DOHH2 (cell line): ENCODE measurements around the gene P4HB.

Experiments used
- EZH2phosphoT487 ChIP-seq: fragments of 200-600 bp; sonication (generic); IDR thresholded peaks from 2 replicates; pipeline ENCODE4 v1.6.1; 2017; ENCODE audit warnings: borderline replicate concordance, mild to moderate bottlenecking, antibody characterized with exemption, low read length, moderate library complexity, mixed read lengths
- TF ChIP-seq, protein P1 (sequence below): fragments of 200-600 bp; sonication (generic); IDR thresholded peaks from one replicate; pipeline ENCODE4 v1.5.1; 2014; ENCODE audit warnings: antibody characterized with exemption, mild to moderate bottlenecking, low read depth, low read length; ENCODE audit not compliant: poor library complexity, severe bottlenecking

DNA sequence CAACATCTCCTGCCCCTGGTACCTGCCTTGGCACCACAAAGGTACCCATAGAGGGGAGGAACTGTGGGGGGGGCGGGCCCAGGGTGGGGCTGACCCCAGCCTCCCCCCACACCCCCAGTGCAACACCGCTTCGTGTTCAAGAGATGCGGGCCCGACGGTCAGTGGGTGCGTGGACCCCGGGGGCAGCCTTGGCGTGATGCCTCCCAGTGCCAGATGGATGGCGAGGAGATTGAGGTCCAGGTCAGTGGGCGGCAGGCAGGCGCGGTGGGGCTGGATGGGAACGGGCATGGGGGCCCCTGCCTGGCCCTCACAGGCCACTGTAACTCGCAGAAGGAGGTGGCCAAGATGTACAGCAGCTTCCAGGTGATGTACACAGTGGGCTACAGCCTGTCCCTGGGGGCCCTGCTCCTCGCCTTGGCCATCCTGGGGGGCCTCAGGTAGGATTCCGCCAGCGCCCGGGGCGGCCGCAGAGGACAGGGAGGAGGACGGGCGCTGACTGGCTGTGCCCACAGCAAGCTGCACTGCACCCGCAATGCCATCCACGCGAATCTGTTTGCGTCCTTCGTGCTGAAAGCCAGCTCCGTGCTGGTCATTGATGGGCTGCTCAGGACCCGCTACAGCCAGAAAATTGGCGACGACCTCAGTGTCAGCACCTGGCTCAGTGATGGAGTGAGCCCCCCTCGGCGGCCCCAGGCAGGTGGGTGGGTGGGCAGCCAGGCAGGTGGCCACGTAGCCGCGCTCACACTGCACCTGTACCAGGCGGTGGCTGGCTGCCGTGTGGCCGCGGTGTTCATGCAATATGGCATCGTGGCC is 49.2 kb downstream of the P4HB start:
- TF ChIP-seq, protein P1, sequence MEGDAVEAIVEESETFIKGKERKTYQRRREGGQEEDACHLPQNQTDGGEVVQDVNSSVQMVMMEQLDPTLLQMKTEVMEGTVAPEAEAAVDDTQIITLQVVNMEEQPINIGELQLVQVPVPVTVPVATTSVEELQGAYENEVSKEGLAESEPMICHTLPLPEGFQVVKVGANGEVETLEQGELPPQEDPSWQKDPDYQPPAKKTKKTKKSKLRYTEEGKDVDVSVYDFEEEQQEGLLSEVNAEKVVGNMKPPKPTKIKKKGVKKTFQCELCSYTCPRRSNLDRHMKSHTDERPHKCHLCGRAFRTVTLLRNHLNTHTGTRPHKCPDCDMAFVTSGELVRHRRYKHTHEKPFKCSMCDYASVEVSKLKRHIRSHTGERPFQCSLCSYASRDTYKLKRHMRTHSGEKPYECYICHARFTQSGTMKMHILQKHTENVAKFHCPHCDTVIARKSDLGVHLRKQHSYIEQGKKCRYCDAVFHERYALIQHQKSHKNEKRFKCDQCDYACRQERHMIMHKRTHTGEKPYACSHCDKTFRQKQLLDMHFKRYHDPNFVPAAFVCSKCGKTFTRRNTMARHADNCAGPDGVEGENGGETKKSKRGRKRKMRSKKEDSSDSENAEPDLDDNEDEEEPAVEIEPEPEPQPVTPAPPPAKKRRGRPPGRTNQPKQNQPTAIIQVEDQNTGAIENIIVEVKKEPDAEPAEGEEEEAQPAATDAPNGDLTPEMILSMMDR: no peak
- TF ChIP-seq EZH2phosphoT487: no peak
